AG04449 (cell line): Measurements from ENCODE around the gene SMIM15.

ENCODE experiments used
- CTCF ChIA-PET: fragments of 350-600 bp; formaldehyde crosslinking; extraction: SDS; loops from one replicate; lab custom pipeline; 2021; ENCODE audit warnings: antibody characterized with exemption; lab: Yijun Ruan, JAX
- POLR2A ChIA-PET: fragments of 400-600, 350-600 bp; formaldehyde crosslinking; extraction: SDS; loops from one replicate; lab custom pipeline; 2020; ENCODE audit warnings: antibody characterized with exemption, inconsistent platforms; lab: Yijun Ruan, JAX
- DNase-seq: peaks from one replicate; pipeline ENCODE4 v3.0.0-alpha.2; 2010; ENCODE audit warnings: low read depth, low spot score
- H3K4me3 ChIP-seq: 2 replicates; pipeline ENCODE4 v1.5.1; 2011; ENCODE audit warnings: low read depth, mild to moderate bottlenecking, control low read depth, low read length
- CTCF ChIP-seq: IDR thresholded peaks from one replicate; pipeline ENCODE4 v1.5.1; 2011; ENCODE audit warnings: mild to moderate bottlenecking, moderate library complexity, low read length, control low read depth, inconsistent platforms; ENCODE audit not compliant: insufficient read depth; ENCODE audit errors: missing control alignments

The SMIM15 gene

GRCh38 chr5:61115968-61116367, 46.3 kb downstream of the SMIM15 start:
- H3K4me3 ChIP-seq, result no peak overlapping the region
- no peak for DNase-seq
- TF ChIP-seq CTCF, result no peak
- CTCF ChIA-PET, result no interaction called here
- POLR2A ChIA-PET, result no interaction called here

GRCh38 chr5:61114441-61114840, 47.8 kb downstream of the SMIM15 start:
- TF ChIP-seq CTCF, result no peak
- H3K4me3 ChIP-seq, result no peak overlapping the region
- no peak for DNase-seq
- ChIA-PET POLR2A (no interaction called here), CTCF (no interaction called here)
